Fibroblast of lung (primary cell): ENCODE measurements around the gene CCL5. TPM values are rescaled to one million over a fixed set of nuclear protein-coding genes. Genes with fewer than 3 reads are reported as not detected.

ENCODE experiments used
- DNase-seq, 2 donors: peaks; one replicate each; pipeline versions ENCODE4 v3.0.0 to v3.0.0-alpha.2; 2010; ENCODE audit warnings: low read depth in 2 of 2
- H2AFZ ChIP-seq: 2 replicates; pipeline ENCODE4 v1.5.1; 2012; ENCODE audit warnings: low read length, control low read depth, inconsistent platforms
- H3K27ac ChIP-seq: 2 replicates; pipeline ENCODE4 v1.5.1; 2011; ENCODE audit warnings: low read length, control low read depth; ENCODE audit not compliant: insufficient read depth
- H3K27me3 ChIP-seq: 2 replicates; pipeline ENCODE4 v1.5.1; 2011; ENCODE audit warnings: mild to moderate bottlenecking, low read length; ENCODE audit not compliant: control insufficient read depth, insufficient read depth
- H3K36me3 ChIP-seq: 2 replicates; pipeline ENCODE4 v1.5.1; 2011; ENCODE audit warnings: low read length; ENCODE audit not compliant: control insufficient read depth, insufficient read depth
- H3K4me1 ChIP-seq: 2 replicates; pipeline ENCODE4 v1.5.1; 2011; ENCODE audit warnings: low read length; ENCODE audit not compliant: control insufficient read depth, insufficient read depth; ENCODE audit errors: extremely low read depth
- H3K4me2 ChIP-seq: 2 replicates; pipeline ENCODE4 v1.5.1; 2011; ENCODE audit warnings: low read length, control low read depth; ENCODE audit not compliant: insufficient read depth; ENCODE audit errors: extremely low read depth
- H3K4me3 ChIP-seq, 4 experiments: fragments of 200-600 bp in 1 of 4; sonication (generic) in 1 of 4; replicated peaks in 1 of 4; 2 replicates each; pipeline ENCODE4 v1.5.1; 2011 to 2016; ENCODE audit warnings: low read length in 4 of 4, low read depth in 3 of 4, mild to moderate bottlenecking in 3 of 4, control low read depth in 2 of 4, inconsistent platforms in 1 of 4, mixed read lengths in 1 of 4; ENCODE audit not compliant: insufficient read depth in 1 of 4; ENCODE audit errors: control extremely low read depth in 1 of 4
- H3K79me2 ChIP-seq: 2 replicates; pipeline ENCODE4 v1.5.1; 2012; ENCODE audit warnings: mild to moderate bottlenecking, low read length, inconsistent platforms; ENCODE audit not compliant: control insufficient read depth, insufficient read depth
- H3K9ac ChIP-seq: 2 replicates; pipeline ENCODE4 v1.5.1; 2011; ENCODE audit warnings: mild to moderate bottlenecking, low read length, control low read depth; ENCODE audit not compliant: insufficient read depth
- H3K9me3 ChIP-seq: 2 replicates; pipeline ENCODE4 v1.5.1; 2012; ENCODE audit warnings: low read depth, low read length; ENCODE audit not compliant: control insufficient read depth, insufficient read depth
- H4K20me1 ChIP-seq: 2 replicates; pipeline ENCODE4 v1.5.1; 2011; ENCODE audit warnings: low read length; ENCODE audit not compliant: control insufficient read depth, insufficient read depth; ENCODE audit errors: extremely low read depth
- CTCF ChIP-seq, 2 donors: IDR thresholded peaks in 1 of 2; conservative IDR thresholded peaks in 1 of 2; 1 replicate in 1 of 2; 2 replicates in 1 of 2; pipeline ENCODE4 v1.5.1; 2011 to 2012; ENCODE audit warnings: low read length in 2 of 2, control low read depth in 1 of 2, inconsistent platforms in 1 of 2, low read depth in 1 of 2, mild to moderate bottlenecking in 1 of 2
- EZH2 ChIP-seq: IDR thresholded peaks from 2 replicates; pipeline ENCODE4 v1.5.1; 2012; ENCODE audit warnings: low read length, control low read depth, mild to moderate bottlenecking; ENCODE audit errors: missing control alignments
- polyA plus RNA-seq, 2 donors: library from polyadenylated mRNA; depleted of rRNA in 1 of 2; stranded (reverse) in 1 of 2; unstranded in 1 of 2; fragments of >200 nt; gene quantifications; 2 replicates each; pipeline ENCODE4 v1.2.1, GENCODE V29; 2011 to 2012; ENCODE audit warnings: missing spikeins in 1 of 2
- total RNA-seq: library from RNA; depleted of rRNA; stranded (reverse); fragments of >200 nt; gene quantifications from 2 replicates; pipeline ENCODE4 v1.2.1, GENCODE V29; 2014

CCL5 gene
- total and polyA plus RNA-seq, 2 donors (not counting 1 experiment from before 2014, with no cell fraction given), result 0.07 TPM; not detected in 1

DNA sequence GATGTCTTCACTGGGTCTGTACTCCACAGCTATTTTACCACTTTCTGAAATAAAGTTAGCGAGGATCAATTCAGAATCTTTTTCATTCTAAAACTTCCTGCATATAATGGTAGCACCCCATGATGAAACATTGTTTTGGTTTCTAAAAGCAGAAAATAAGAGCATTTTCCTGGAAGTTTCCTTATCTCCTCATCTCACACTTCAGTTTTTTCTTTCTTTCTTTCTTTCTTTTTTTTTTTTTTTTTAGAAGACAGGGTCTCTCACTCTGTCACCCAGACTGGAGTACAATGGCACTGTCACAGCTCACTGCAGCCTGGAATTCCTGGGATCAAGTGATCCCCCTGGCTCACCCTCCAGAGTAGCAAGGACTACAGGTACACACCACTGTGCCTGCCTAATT is 40.1 kb upstream of the CCL5 start:
- TF ChIP-seq CTCF (conservative IDR thresholded peaks at IDR 0.05 in 1 of 2, IDR thresholded peaks at IDR 0.05 in 1 of 2; ENCODE audit: low read depth in 1 of 2, low read length in 2 of 2), result no peak
- no peak for TF ChIP-seq EZH2
- Histone ChIP-seq H3K27me3 (no peaks in the 10 kb centered on the region), H3K9ac (no peak overlapping the region), H4K20me1 (no peaks in the 10 kb centered on the region), H3K4me1 (no peaks in the 10 kb centered on the region), H3K79me2 (no peaks in the 10 kb centered on the region), H3K9me3 (no peaks in the 10 kb centered on the region), H3K4me2 (no peak overlapping the region), H3K27ac (no peak overlapping the region), H3K36me3 (no peaks in the 10 kb centered on the region), H2AFZ (no peak overlapping the region), H3K4me3 (no peak overlapping the region)
- no peak for DNase-seq

DNA sequence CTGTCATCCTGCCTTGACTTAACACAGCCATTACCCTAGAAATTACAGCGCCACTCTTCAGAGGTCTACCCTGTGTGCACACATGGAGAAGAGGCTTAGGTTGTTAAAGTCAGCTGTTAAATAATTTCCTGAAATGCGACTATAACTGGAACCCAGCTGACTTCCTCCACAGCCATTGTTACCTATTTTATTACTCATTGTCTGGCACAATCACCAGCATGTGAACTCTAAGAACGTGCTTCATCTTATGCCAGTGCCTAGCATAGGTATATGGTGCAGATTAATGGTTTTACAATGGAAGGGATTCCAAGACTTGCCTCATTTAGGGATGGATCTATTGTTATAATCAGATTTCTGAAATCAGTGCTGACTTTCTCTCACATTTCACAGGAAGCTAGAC is 38.5 kb upstream of the CCL5 start:
- H3K9ac ChIP-seq, result no peak overlapping the region
- DNase-seq, result no peak

GRCh38 chr17:35917519-35918213 is 37.5 kb upstream of the CCL5 start:
- TF ChIP-seq EZH2 (no peak), CTCF (conservative IDR thresholded peaks at IDR 0.05 in 1 of 2, IDR thresholded peaks at IDR 0.05 in 1 of 2; ENCODE audit: low read depth in 1 of 2, low read length in 2 of 2) (no peak)
- H3K9me3 ChIP-seq, result no peaks in the 10 kb centered on the region
- no peaks in the 10 kb centered on the region for H3K27me3 ChIP-seq
- no peak overlapping the region for H3K4me2 ChIP-seq
- H3K79me2 ChIP-seq, result no peaks in the 10 kb centered on the region
- no peak overlapping the region for H2AFZ ChIP-seq
- H3K4me3 ChIP-seq, result no peak overlapping the region
- no peak overlapping the region for H3K9ac ChIP-seq
- no peak overlapping the region for H3K27ac ChIP-seq
- H3K4me1 ChIP-seq, result no peaks in the 10 kb centered on the region
- DNase-seq, result no peak
- no peaks in the 10 kb centered on the region for H4K20me1 ChIP-seq
- no peaks in the 10 kb centered on the region for H3K36me3 ChIP-seq

More for the DNA sequence above, 38.5 kb upstream of the CCL5 start:
- TF ChIP-seq CTCF (conservative IDR thresholded peaks at IDR 0.05 in 1 of 2, IDR thresholded peaks at IDR 0.05 in 1 of 2; ENCODE audit: low read depth in 1 of 2, low read length in 2 of 2) (no peak), EZH2 (no peak)
- no peak overlapping the region for H2AFZ ChIP-seq
- no peak overlapping the region for H3K4me3 ChIP-seq
- no peaks in the 10 kb centered on the region for H3K79me2 ChIP-seq
- no peaks in the 10 kb centered on the region for H3K27me3 ChIP-seq
- H3K4me1 ChIP-seq, result no peaks in the 10 kb centered on the region
- H3K4me2 ChIP-seq, result no peak overlapping the region
- H3K27ac ChIP-seq, result no peak overlapping the region
- H3K9me3 ChIP-seq, result no peaks in the 10 kb centered on the region
- H4K20me1 ChIP-seq, result no peaks in the 10 kb centered on the region
- H3K36me3 ChIP-seq, result no peaks in the 10 kb centered on the region
